Tibial nerve (tissue), 4 donors: ENCODE results near the gene RAB28. TPM values are rescaled to one million over a fixed set of nuclear protein-coding genes. Genes with fewer than 3 reads are reported as not detected.

Source experiments
- DNase-seq, 2 donors: peaks; one replicate each; pipeline ENCODE4 v3.0.0-alpha.2; 2019; ENCODE audit warnings: low spot score in 2 of 2
- H3K27ac ChIP-seq, 4 donors: fragments of 200-600 bp; sonication (generic) in 3 of 4; one replicate each; pipeline ENCODE4 v1.5.1; 2017 to 2019; ENCODE audit warnings: mild to moderate bottlenecking in 1 of 4
- H3K27me3 ChIP-seq, 2 donors: fragments of 200-600 bp; sonication (generic) in 1 of 2; one replicate each; pipeline versions ENCODE4 v1.5.1 to v1.6.0; 2017 to 2019
- H3K36me3 ChIP-seq, 3 donors: fragments of 200-600 bp; sonication (generic); one replicate each; pipeline ENCODE4 v1.5.1; 2018 to 2019
- H3K4me1 ChIP-seq, 4 donors: fragments of 200-600 bp; sonication (generic) in 3 of 4; one replicate each; pipeline ENCODE4 v1.5.1; 2017 to 2019
- H3K4me3 ChIP-seq, 4 donors: fragments of 200-600 bp; sonication (generic) in 3 of 4; one replicate each; pipeline ENCODE4 v1.5.1; 2017 to 2019; ENCODE audit warnings: mild to moderate bottlenecking in 1 of 4, moderate library complexity in 1 of 4
- H3K9me3 ChIP-seq, 4 donors: fragments of 200-600 bp; sonication (generic) in 3 of 4; one replicate each; pipeline ENCODE4 v1.5.1; 2017 to 2019
- CTCF ChIP-seq, 5 experiments: fragments of 200-600 bp in 3 of 5; fragments of 450-650 bp in 2 of 5; sonication (generic) in 3 of 5; IDR thresholded peaks; one replicate each; pipeline ENCODE4 v1.5.1; 2016 to 2019; ENCODE audit warnings: antibody characterized with exemption in 5 of 5, mild to moderate bottlenecking in 3 of 5, moderate library complexity in 2 of 5
- EP300 ChIP-seq, 2 donors: sonication (generic); formaldehyde crosslinking; IDR thresholded peaks; one replicate each; pipeline ENCODE4 v1.6.1; 2017; ENCODE audit warnings: antibody characterized with exemption in 2 of 2, mild to moderate bottlenecking in 1 of 2
- POLR2A ChIP-seq, 2 donors: fragments of 450-650 bp; IDR thresholded peaks; one replicate each; pipeline ENCODE4 v1.6.1; 2017; ENCODE audit warnings: antibody characterized with exemption in 2 of 2, mild to moderate bottlenecking in 2 of 2, moderate library complexity in 2 of 2
- WGBS, 2 donors: methylation state at CpG; one replicate each; pipeline ENCODE4 v1.1.5; 2018; 5-methylcytosine and 5-hydroxymethylcytosine counted together
- total RNA-seq, 4 donors: library from RNA; depleted of rRNA; stranded (reverse); fragments of >200 nt; gene quantifications; one replicate each; pipeline ENCODE4 v1.1.0, GENCODE V29; 2016

RAB28 gene
- total RNA-seq, 4 donors from 2014 or later, result 18.3 to 32.2 (median 28.5) TPM

- Histone ChIP-seq H3K36me3 (no peaks in the 10 kb centered on the region), H3K27me3 (peaks cover 0 to 8% of the 10 kb centered on the region in 2 donors), H3K4me1 (no peaks in the 10 kb centered on the region), H3K9me3 (no peaks in the 10 kb centered on the region), H3K27ac (no peak overlapping the region), H3K4me3 (no peak overlapping the region)
- WGBS, 2 donors, result 83 to 92% methylated on average over 1 of the region's 1 CpG
- no peak for DNase-seq
- TF ChIP-seq CTCF (IDR thresholded peaks at IDR 0.05) (no peak), EP300 (IDR thresholded peaks at IDR 0.05) (no peak), POLR2A (IDR thresholded peaks at IDR 0.05) (no peak)
Measured at GRCh38 chr4:13495753-13496152, 11.6 kb upstream of the RAB28 start.

GRCh38 chr4:13493793-13494192 lies 9.7 kb upstream of the RAB28 start:
- Histone ChIP-seq H3K27ac (no peak overlapping the region), H3K36me3 (no peaks in the 10 kb centered on the region), H3K4me3 (no peak overlapping the region), H3K4me1 (no peaks in the 10 kb centered on the region), H3K27me3 (no peaks in the 10 kb centered on the region), H3K9me3 (no peaks in the 10 kb centered on the region)
- no peak for DNase-seq
- no peak for TF ChIP-seq CTCF (IDR thresholded peaks at IDR 0.05)
- no peak for TF ChIP-seq POLR2A (IDR thresholded peaks at IDR 0.05)

GRCh38 chr4:13492747-13493146 lies 8.6 kb upstream of the RAB28 start:
- whole genome bisulfite sequencing, 2 donors, result 71 to 75% methylated on average over 3 of the region's 3 CpGs
- Histone ChIP-seq H3K36me3 (no peaks in the 10 kb centered on the region), H3K27ac (no peak overlapping the region), H3K4me1 (no peaks in the 10 kb centered on the region), H3K9me3 (no peaks in the 10 kb centered on the region), H3K4me3 (no peak overlapping the region), H3K27me3 (no peaks in the 10 kb centered on the region)
- TF ChIP-seq CTCF (IDR thresholded peaks at IDR 0.05) (no peak), EP300 (IDR thresholded peaks at IDR 0.05) (no peak), POLR2A (IDR thresholded peaks at IDR 0.05) (no peak)
- DNase-seq, result no peak

- Histone ChIP-seq H3K36me3 (no peaks in the 10 kb centered on the region), H3K27me3 (no peaks in the 10 kb centered on the region), H3K4me1 (peaks cover 0 to 41% (median 12%) of the 10 kb centered on the region in 4 donors), H3K4me3 (peak overlapping the region; percentile 81 to 94 (median 90)), H3K27ac (peak overlapping the region; percentile 95 to 98 (median 97)), H3K9me3 (no peaks in the 10 kb centered on the region)
- WGBS, 2 donors, result 2 to 3% methylated on average over 15 to 23 of the region's 23 CpGs
- DNase-seq, result no peak
- TF ChIP-seq POLR2A (IDR thresholded peaks at IDR 0.05) (no peak), EP300 (IDR thresholded peaks at IDR 0.05) (peak in 1 of 2 donors; percentile 4)
Measured at GRCh38 chr4:13484749-13485221, 645 bp upstream of the RAB28 start.

- Histone ChIP-seq H3K9me3 (no peaks in the 10 kb centered on the region), H3K4me3 (peak overlapping the region; percentile 81 to 94 (median 90)), H3K36me3 (no peaks in the 10 kb centered on the region), H3K27ac (peak overlapping the region; percentile 95 to 98 (median 97)), H3K27me3 (no peaks in the 10 kb centered on the region), H3K4me1 (peaks cover 0 to 42% (median 12%) of the 10 kb centered on the region in 4 donors)
- 0% methylated on average over 7 to 20 of the region's 30 CpGs for WGBS, 2 donors
- peak in 1 of 2 donors; percentile 26 for DNase-seq
- TF ChIP-seq EP300 (IDR thresholded peaks at IDR 0.05) (no peak), CTCF (IDR thresholded peaks at IDR 0.05) (no peak), POLR2A (IDR thresholded peaks at IDR 0.05) (no peak)
Measured at GRCh38 chr4:13483768-13484121, 395 bp downstream of the RAB28 start.
